ENCODE data around the gene LTBP1. TPM values are rescaled to one million over a fixed set of nuclear protein-coding genes. Genes with fewer than 3 reads are reported as not detected.

LTBP1 gene
- total and polyA plus RNA-seq, 2 experiments from 2014 or later, result 15.7 to 49.8 TPM

GRCh38 chr2:33051586-33052360 is 105.0 kb downstream of the LTBP1 start:
- H3K27ac Mint-ChIP-seq, result no peak overlapping the region
- peaks cover 4% of the 10 kb centered on the region; the same call in 1 of the 2 replicates for H3K4me1 ChIP-seq (ENCODE audit: insufficient read depth)
- no peak for TF ChIP-seq CREB1 (CRISPR knock-in tag; IDR thresholded peaks at IDR 0.05; ENCODE audit: low read depth)
- no peak for TF ChIP-seq STAT1 (IDR thresholded peaks at IDR 0.05; ENCODE audit: unreplicated experiment)
- no peak for TF ChIP-seq ZNF331 (CRISPR knock-in tag; IDR thresholded peaks at IDR 0.05; ENCODE audit: low read depth)
- TF ChIP-seq ZNF462 (CRISPR knock-in tag; IDR thresholded peaks at IDR 0.05), result no peak
- TF ChIP-seq JUNB (IDR thresholded peaks at IDR 0.05; ENCODE audit: unreplicated experiment), result no peak
- no peak for TF ChIP-seq ETS1 (IDR thresholded peaks at IDR 0.05)
- TF ChIP-seq EZH2 (IDR thresholded peaks at IDR 0.05; ENCODE audit: low read depth, unreplicated experiment), result no peak
- TF ChIP-seq ZNF114 (CRISPR knock-in tag; IDR thresholded peaks at IDR 0.05), result no peak
- no peaks in the 10 kb centered on the region for H3K27me3 ChIP-seq (ENCODE audit: insufficient read depth)
- no peak overlapping the region for H3K4me2 ChIP-seq
- H3K4me3 ChIP-seq, result no peak overlapping the region
- H3K79me2 ChIP-seq (replicated peaks; ENCODE audit: insufficient read depth), result no peaks in the 10 kb centered on the region
- no peak overlapping the region for H2AFZ ChIP-seq
- H4K20me1 ChIP-seq (replicated peaks; ENCODE audit: insufficient read depth), result no peaks in the 10 kb centered on the region; the same call in 1 of the 2 replicates
- peaks cover 10% of the 10 kb centered on the region; the same call in 2 of the 3 replicates for H3K36me3 Mint-ChIP-seq (ENCODE audit: low read depth)
- peaks cover 10% of the 10 kb centered on the region; the same call in 1 of the 3 replicates for H3K9me3 Mint-ChIP-seq
- H3K4me1 Mint-ChIP-seq, result peaks cover 24% of the 10 kb centered on the region
- no peaks in the 10 kb centered on the region for H3F3A ChIP-seq (replicated peaks; ENCODE audit: low read depth)
- no peak overlapping the region for H3K27ac ChIP-seq (ENCODE audit: low read depth)
- H3K9me2 ChIP-seq (ENCODE audit: insufficient read depth), result no peaks in the 10 kb centered on the region
- no peak for ATAC-seq
- H3K27me3 Mint-ChIP-seq (ENCODE audit: insufficient read depth, low read depth, poor library complexity), result no peaks in the 10 kb centered on the region
- H3K36me3 ChIP-seq (ENCODE audit: insufficient read depth), result no peaks in the 10 kb centered on the region
- H3K4me3 Mint-ChIP-seq, result no peak overlapping the region
- DNase-seq (ENCODE audit: low spot score), result no peak

Data from GM23338 (cell line).